ENCODE data around the gene IL17RC.

IL17RC gene

GRCh38 chr3:9942164-9942563 lies 25.3 kb downstream of the IL17RC start:
- Histone ChIP-seq H3K9me3 (ENCODE audit: control insufficient read depth, insufficient read depth, low read length) (no peaks in the 10 kb centered on the region), H3K9ac (ENCODE audit: low read depth, low read length) (no peak overlapping the region), H3K36me3 (ENCODE audit: control insufficient read depth, insufficient read depth, low read length) (peaks cover 3% of the 10 kb centered on the region), H3K27me3 (ENCODE audit: control insufficient read depth, insufficient read depth, low read length) (no peaks in the 10 kb centered on the region), H3K4me3 (ENCODE audit: low read depth, low read length) (no peak overlapping the region), H3K4me1 (ENCODE audit: control insufficient read depth, insufficient read depth, low read length) (no peaks in the 10 kb centered on the region)

DNA sequence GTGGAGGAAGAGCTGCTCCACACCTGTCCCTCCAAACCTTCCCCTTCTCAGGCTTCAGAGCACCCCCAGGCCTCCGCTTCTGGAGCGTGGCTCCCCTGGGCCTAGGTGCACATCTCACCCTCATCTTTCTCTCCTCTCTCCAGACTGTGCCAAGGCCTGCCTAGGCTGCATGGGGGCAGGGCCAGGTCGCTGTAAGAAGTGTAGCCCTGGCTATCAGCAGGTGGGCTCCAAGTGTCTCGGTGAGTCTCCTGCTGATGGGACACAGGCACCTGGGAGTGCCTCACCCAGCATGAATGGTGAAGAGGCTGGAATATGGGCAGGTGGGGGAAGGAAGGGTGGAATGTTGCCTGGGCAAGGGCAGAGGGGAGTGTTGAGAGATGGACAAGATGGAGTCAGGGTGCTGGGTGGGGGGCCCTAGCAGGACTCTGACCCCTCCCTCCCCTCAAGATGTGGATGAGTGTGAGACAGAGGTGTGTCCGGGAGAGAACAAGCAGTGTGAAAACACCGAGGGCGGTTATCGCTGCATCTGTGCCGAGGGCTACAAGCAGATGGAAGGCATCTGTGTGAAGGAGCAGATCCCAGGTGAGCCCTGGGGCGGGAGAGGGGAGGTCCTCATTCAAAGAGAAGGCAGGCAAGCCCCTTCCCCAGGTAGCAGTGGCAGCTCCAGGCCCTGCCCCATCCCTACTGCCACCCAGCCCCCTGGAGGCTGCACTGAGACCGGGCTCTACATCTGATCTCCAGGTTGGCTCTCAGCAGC lies 26.2 kb downstream of the IL17RC start:
- Histone ChIP-seq H3K4me1 (ENCODE audit: control insufficient read depth, insufficient read depth, low read length) (no peaks in the 10 kb centered on the region), H3K9me3 (ENCODE audit: control insufficient read depth, insufficient read depth, low read length) (no peaks in the 10 kb centered on the region), H3K27me3 (ENCODE audit: control insufficient read depth, insufficient read depth, low read length) (no peaks in the 10 kb centered on the region), H3K9ac (ENCODE audit: low read depth, low read length) (no peak overlapping the region), H3K36me3 (ENCODE audit: control insufficient read depth, insufficient read depth, low read length) (peaks cover 3% of the 10 kb centered on the region), H3K4me3 (ENCODE audit: low read depth, low read length) (no peak overlapping the region)

- no peaks in the 10 kb centered on the region for H3K27me3 ChIP-seq (ENCODE audit: control insufficient read depth, insufficient read depth, low read length)
- no peak overlapping the region for H3K9ac ChIP-seq (ENCODE audit: low read depth, low read length)
- H3K4me3 ChIP-seq (ENCODE audit: low read depth, low read length), result no peak overlapping the region
- no peaks in the 10 kb centered on the region for H3K9me3 ChIP-seq (ENCODE audit: control insufficient read depth, insufficient read depth, low read length)
- H3K4me1 ChIP-seq (ENCODE audit: control insufficient read depth, insufficient read depth, low read length), result no peaks in the 10 kb centered on the region
- peaks cover 8% of the 10 kb centered on the region for H3K36me3 ChIP-seq (ENCODE audit: control insufficient read depth, insufficient read depth, low read length)
These were observed 27.4 kb downstream of the IL17RC start for GRCh38 chr3:9944271-9944670.

GRCh38 chr3:9945358-9945757 lies 28.5 kb downstream of the IL17RC start:
- peaks cover 11% of the 10 kb centered on the region for H3K36me3 ChIP-seq (ENCODE audit: control insufficient read depth, insufficient read depth, low read length)
- H3K9ac ChIP-seq (ENCODE audit: low read depth, low read length), result no peak overlapping the region
- no peak overlapping the region for H3K4me3 ChIP-seq (ENCODE audit: low read depth, low read length)
- no peaks in the 10 kb centered on the region for H3K4me1 ChIP-seq (ENCODE audit: control insufficient read depth, insufficient read depth, low read length)
- no peaks in the 10 kb centered on the region for H3K9me3 ChIP-seq (ENCODE audit: control insufficient read depth, insufficient read depth, low read length)
- no peaks in the 10 kb centered on the region for H3K27me3 ChIP-seq (ENCODE audit: control insufficient read depth, insufficient read depth, low read length)

GRCh38 chr3:9946112-9947024 lies 29.5 kb downstream of the IL17RC start:
- H3K9me3 ChIP-seq (ENCODE audit: control insufficient read depth, insufficient read depth, low read length), result no peaks in the 10 kb centered on the region
- no peaks in the 10 kb centered on the region for H3K27me3 ChIP-seq (ENCODE audit: control insufficient read depth, insufficient read depth, low read length)
- peaks cover 11% of the 10 kb centered on the region for H3K36me3 ChIP-seq (ENCODE audit: control insufficient read depth, insufficient read depth, low read length)
- peak overlapping the region; percentile 81 for H3K9ac ChIP-seq (ENCODE audit: low read depth, low read length)
- peaks cover under 1% of the 10 kb centered on the region for H3K4me1 ChIP-seq (ENCODE audit: control insufficient read depth, insufficient read depth, low read length)
- H3K4me3 ChIP-seq (ENCODE audit: low read depth, low read length), result peak overlapping the region; percentile 79

- peaks cover 3% of the 10 kb centered on the region for H3K4me1 ChIP-seq (ENCODE audit: control insufficient read depth, insufficient read depth, low read length)
- no peaks in the 10 kb centered on the region for H3K9me3 ChIP-seq (ENCODE audit: control insufficient read depth, insufficient read depth, low read length)
- H3K4me3 ChIP-seq (ENCODE audit: low read depth, low read length), result peak overlapping the region; percentile 79
- H3K27me3 ChIP-seq (ENCODE audit: control insufficient read depth, insufficient read depth, low read length), result peaks cover 4% of the 10 kb centered on the region
- peak overlapping the region; percentile 73 for H3K9ac ChIP-seq (ENCODE audit: low read depth, low read length)
- peaks cover 11% of the 10 kb centered on the region for H3K36me3 ChIP-seq (ENCODE audit: control insufficient read depth, insufficient read depth, low read length)
These were observed 30.4 kb downstream of the IL17RC start for GRCh38 chr3:9947025-9947995.

DNA sequence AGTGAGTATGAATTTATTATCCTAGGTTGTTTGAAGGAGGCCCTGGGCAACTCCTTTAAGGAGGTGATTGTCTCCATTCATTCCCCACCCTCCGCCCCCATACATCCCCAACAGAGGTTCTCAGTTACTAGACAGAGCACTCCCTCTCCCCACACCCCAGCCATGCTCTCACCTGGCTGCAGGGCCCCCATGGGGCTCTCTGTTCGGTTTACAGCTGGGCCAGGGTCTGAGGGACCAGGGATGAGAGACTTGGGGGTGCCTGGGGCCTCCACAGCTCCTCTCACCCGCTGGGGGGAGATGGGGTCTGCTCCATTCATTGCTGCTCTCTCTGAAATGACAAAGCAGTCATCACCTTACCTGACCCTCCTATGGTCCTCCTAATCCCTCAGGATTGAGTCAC lies 31.7 kb downstream of the IL17RC start:
- peaks cover 3% of the 10 kb centered on the region for H3K4me1 ChIP-seq (ENCODE audit: control insufficient read depth, insufficient read depth, low read length)
- no peak overlapping the region for H3K9ac ChIP-seq (ENCODE audit: low read depth, low read length)
- no peaks in the 10 kb centered on the region for H3K9me3 ChIP-seq (ENCODE audit: control insufficient read depth, insufficient read depth, low read length)
- no peak overlapping the region for H3K4me3 ChIP-seq (ENCODE audit: low read depth, low read length)
- H3K36me3 ChIP-seq (ENCODE audit: control insufficient read depth, insufficient read depth, low read length), result peaks cover 11% of the 10 kb centered on the region
- H3K27me3 ChIP-seq (ENCODE audit: control insufficient read depth, insufficient read depth, low read length), result peaks cover 8% of the 10 kb centered on the region

DNA sequence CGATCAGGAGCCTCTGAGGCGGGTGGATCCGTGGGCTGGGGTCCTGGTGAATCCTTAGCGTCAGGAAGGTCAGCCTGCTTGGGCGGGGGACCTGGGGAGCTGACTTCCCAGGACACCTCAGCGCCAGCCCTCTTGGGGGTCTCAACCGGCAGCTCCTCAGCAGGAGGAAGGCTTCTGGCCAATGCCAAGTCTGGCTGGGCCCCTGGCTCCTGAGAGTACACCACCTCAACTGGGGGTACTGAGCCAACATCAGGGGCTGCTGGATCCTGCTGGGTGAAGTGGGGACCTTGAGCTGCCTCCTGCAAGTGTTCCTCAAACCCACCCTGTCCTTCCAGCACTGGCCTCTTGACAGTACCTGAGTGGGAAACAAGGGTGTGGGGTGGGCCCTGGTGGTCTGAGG lies 32.2 kb downstream of the IL17RC start:
- no peak overlapping the region for H3K9ac ChIP-seq (ENCODE audit: low read depth, low read length)
- peaks cover 3% of the 10 kb centered on the region for H3K4me1 ChIP-seq (ENCODE audit: control insufficient read depth, insufficient read depth, low read length)

GRCh38 chr3:9949626-9950025 lies 32.7 kb downstream of the IL17RC start:
- no peak overlapping the region for H3K9ac ChIP-seq (ENCODE audit: low read depth, low read length)

More for the DNA sequence above, 32.2 kb downstream of the IL17RC start:
- no peaks in the 10 kb centered on the region for H3K9me3 ChIP-seq (ENCODE audit: control insufficient read depth, insufficient read depth, low read length)
- H3K27me3 ChIP-seq (ENCODE audit: control insufficient read depth, insufficient read depth, low read length), result peaks cover 9% of the 10 kb centered on the region
- no peak overlapping the region for H3K4me3 ChIP-seq (ENCODE audit: low read depth, low read length)
- peaks cover 11% of the 10 kb centered on the region for H3K36me3 ChIP-seq (ENCODE audit: control insufficient read depth, insufficient read depth, low read length)

DNA sequence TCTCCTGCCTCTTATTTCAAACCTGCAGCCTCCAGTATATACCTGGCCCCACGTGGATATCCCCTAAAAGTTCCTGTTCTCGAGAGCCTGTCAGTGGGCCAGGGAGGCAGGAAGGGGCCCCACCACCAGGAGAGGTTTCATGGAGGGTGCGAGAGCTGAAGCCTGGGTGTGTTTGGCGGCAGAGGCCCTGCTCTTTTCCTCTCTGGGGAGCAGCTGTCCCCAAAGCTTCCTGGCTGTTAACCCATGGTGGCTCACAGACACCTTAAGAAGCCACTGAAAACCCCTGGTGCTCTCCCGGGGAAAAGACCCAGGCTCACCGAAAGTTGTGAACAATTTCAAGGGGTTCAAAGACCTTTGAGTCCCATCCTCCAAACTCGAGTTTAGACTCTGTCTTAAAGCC lies 34.2 kb downstream of the IL17RC start:
- Histone ChIP-seq H3K36me3 (ENCODE audit: control insufficient read depth, insufficient read depth, low read length) (peaks cover 8% of the 10 kb centered on the region), H3K4me3 (ENCODE audit: low read depth, low read length) (peak overlapping the region; percentile 90), H3K9ac (ENCODE audit: low read depth, low read length) (peak overlapping the region; percentile 70), H3K4me1 (ENCODE audit: control insufficient read depth, insufficient read depth, low read length) (peaks cover 20% of the 10 kb centered on the region), H3K27me3 (ENCODE audit: control insufficient read depth, insufficient read depth, low read length) (peaks cover 16% of the 10 kb centered on the region), H3K9me3 (ENCODE audit: control insufficient read depth, insufficient read depth, low read length) (no peaks in the 10 kb centered on the region)

More at GRCh38 chr3:9949626-9950025, 32.7 kb downstream of the IL17RC start:
- Histone ChIP-seq H3K4me3 (ENCODE audit: low read depth, low read length) (no peak overlapping the region), H3K9me3 (ENCODE audit: control insufficient read depth, insufficient read depth, low read length) (no peaks in the 10 kb centered on the region), H3K27me3 (ENCODE audit: control insufficient read depth, insufficient read depth, low read length) (peaks cover 14% of the 10 kb centered on the region), H3K4me1 (ENCODE audit: control insufficient read depth, insufficient read depth, low read length) (peaks cover 7% of the 10 kb centered on the region), H3K36me3 (ENCODE audit: control insufficient read depth, insufficient read depth, low read length) (peaks cover 8% of the 10 kb centered on the region)

GRCh38 chr3:9951598-9951961 lies 34.7 kb downstream of the IL17RC start:
- H3K9me3 ChIP-seq (ENCODE audit: control insufficient read depth, insufficient read depth, low read length), result no peaks in the 10 kb centered on the region
- H3K27me3 ChIP-seq (ENCODE audit: control insufficient read depth, insufficient read depth, low read length), result peaks cover 16% of the 10 kb centered on the region
- H3K36me3 ChIP-seq (ENCODE audit: control insufficient read depth, insufficient read depth, low read length), result peaks cover 8% of the 10 kb centered on the region
- H3K9ac ChIP-seq (ENCODE audit: low read depth, low read length), result peak overlapping the region; percentile 70
- peaks cover 20% of the 10 kb centered on the region for H3K4me1 ChIP-seq (ENCODE audit: control insufficient read depth, insufficient read depth, low read length)
- H3K4me3 ChIP-seq (ENCODE audit: low read depth, low read length), result peak overlapping the region; percentile 90
